NCI-H748 (cell line): ENCODE measurements around the gene LONRF3.

Source experiments
- DNase-seq: peaks from one replicate; lab custom pipeline; 2025; ENCODE audit not compliant: unreplicated experiment; lab: John Stamatoyannopoulos, UW

The LONRF3 gene

GRCh38 chrX:119036107-119037029 is 62.0 kb downstream of the LONRF3 start:
- DNase-seq, result no peak

GRCh38 chrX:119040432-119040831 is 66.0 kb downstream of the LONRF3 start:
- DNase-seq, result no peak

DNA sequence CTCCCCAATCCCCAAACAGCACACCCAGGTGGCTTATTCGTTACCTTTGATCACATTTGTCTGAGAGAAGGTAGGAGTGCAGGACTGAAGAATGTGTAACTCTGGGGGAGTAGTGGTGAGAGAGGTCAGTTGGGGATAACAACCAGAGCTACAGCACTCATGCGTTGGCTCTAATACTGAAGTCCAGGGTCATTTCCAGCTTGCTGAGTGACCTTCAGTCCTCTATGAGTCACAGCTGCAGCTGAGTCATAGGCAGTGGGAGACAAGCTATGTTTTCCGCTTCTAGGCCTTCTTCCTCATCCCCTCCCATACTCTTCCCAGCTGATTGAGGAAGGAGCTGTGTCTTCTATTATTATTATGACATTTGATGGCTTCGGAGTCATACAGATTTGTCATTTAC is 66.8 kb downstream of the LONRF3 start:
- DNase-seq, result no peak

DNA sequence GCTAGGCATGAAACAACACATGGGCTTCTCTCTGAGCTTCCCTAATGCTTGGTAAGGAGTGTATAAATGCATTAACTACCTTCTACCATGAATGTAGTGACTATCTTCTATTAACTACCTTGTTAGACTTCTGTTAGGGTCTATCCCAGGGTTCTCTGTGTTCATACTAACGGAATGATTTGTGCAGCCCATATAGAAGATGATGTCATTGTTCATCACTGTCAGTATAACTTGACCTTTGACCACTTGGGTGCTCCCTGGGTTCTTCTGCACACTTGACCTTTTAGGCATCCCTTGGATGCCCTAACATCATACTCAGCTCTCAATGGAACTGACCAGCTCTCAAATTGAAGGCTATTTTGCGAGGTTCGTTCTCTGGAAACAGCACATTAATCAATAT is 67.6 kb downstream of the LONRF3 start:
- no peak for DNase-seq

- DNase-seq, result no peak
Measured at GRCh38 chrX:119042996-119043395, 68.6 kb downstream of the LONRF3 start.

DNA sequence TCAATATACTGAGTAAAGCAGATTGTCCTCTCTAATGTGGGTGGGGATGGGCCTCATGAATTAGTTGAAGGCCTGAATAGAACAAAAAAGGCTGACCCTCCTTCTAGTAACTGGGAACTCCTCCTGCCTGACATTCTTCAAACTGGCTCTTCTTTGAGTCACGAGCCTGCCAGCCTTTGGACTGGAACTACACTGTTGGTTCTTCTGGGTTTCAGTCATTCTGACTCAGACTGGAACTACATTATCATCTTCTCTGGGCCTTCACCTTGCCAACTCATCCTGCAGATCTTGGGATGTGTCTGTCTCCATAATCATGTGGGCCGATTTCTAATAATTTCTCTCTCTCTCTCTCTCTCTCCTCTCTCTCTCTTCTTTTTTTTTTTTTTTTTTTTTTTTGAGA is 71.5 kb downstream of the LONRF3 start:
- DNase-seq, result no peak

- no peak for DNase-seq
Measured at GRCh38 chrX:119055687-119056086, 81.3 kb downstream of the LONRF3 start.

DNA sequence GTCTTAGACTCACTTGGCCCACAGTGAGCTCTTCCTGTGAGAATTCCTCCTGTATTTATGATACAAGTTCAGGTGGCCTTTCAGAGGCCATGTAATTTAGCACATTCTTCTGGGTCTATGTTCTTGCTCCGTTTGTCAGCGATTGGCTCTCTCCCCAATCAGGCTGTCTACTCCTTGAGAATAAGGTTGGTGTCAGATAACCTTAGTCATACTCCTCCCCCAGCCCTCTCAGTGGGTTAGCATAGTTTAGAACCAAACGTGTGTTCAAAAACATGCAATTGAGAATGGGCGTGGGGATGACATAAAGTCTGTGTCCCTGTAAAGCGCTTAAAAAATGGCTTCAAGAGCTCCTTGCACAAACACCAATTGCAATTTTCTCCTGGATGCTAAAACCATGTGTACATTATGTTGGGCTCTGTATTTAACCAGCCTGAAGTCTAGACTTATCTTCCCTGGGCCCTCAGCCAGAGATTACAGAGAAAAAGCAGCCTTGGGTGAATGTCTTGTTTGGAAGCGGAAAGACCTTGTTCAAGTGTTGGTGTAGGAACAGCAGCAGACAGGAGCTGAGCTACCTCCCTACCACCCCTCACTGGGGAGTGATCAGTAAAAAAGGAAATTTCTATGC is 88.4 kb downstream of the LONRF3 start:
- peak; percentile 88 for DNase-seq

DNA sequence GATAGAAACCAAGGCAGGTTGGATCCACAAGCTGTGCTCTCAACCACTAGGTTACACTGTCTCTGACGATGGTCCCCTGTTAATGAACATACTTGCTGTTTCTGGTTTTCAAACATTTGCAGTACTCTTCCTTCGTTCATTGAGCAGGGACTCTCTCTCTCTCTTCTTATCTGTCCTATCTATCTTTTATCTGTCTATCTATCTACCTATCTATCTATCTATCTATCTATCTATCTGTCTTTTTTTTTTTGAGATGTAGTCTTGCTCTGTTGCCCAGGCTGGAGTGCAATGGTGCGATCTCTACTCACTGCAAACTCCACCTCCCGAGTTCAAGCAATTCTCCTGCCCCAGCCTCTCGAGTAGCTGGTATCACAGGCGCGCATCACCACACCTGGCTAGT is 89.0 kb downstream of the LONRF3 start:
- no peak for DNase-seq

DNA sequence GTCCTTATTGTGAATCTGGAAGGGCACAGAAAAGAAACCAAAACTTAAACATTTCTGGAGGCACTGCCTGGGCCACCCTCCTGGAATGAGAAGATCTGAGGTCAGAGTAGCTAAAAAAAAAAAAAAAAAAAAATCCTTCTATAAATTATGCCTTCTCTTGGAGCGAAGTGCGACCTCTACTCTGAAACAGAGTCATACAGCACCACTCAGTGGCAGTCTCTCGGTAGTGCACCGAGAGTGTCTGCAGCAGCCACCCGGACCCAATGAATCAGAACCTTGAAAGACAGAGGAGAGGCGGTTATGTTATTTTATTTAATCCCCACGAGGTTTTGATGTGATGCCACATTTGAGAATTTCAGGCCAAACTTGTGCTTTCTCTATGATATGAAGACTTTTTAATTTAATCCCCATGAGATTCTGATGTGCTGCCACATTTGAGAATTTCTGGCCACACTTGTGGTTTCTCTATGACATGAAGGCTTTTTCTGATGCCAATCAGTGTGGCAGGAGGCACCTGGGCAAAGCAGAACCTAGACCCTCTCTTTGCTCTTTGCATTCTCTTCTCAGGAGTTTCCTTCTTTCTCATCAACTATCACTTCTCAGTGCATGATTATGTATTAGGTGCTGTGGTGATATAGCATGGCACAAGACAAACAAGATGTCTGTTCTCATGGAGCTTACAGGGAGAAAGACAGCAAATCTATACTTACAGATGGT is 92.8 kb downstream of the LONRF3 start:
- DNase-seq, result peak; percentile 64
